Mesodermal cell (in vitro differentiated cells): ENCODE data around the gene RBM23.
A peak's percentile ranks its signal among the peaks of the same experiment; 100 is the strongest.

Experiments
- H3K27ac ChIP-seq: 2 replicates; pipeline ENCODE4 v1.7.0; 2013; ENCODE audit warnings: mild to moderate bottlenecking, low read depth, low read length, moderate library complexity; ENCODE audit not compliant: severe bottlenecking
- H3K36me3 ChIP-seq: 2 replicates; pipeline ENCODE4 v1.7.1; 2013; ENCODE audit warnings: mild to moderate bottlenecking, low read length, moderate library complexity; ENCODE audit not compliant: control insufficient read depth, insufficient read depth
- H3K4me1 ChIP-seq: one replicate; pipeline ENCODE4 v1.7.1; 2013; ENCODE audit warnings: mild to moderate bottlenecking, low read length; ENCODE audit not compliant: insufficient read depth, control insufficient read depth, poor library complexity, severe bottlenecking
- H3K4me3 ChIP-seq: 2 replicates; pipeline ENCODE4 v1.7.0; 2013; ENCODE audit warnings: low read length, control low read depth, mild to moderate bottlenecking; ENCODE audit not compliant: insufficient read depth, poor library complexity, severe bottlenecking; ENCODE audit errors: extremely low read depth
- H3K9me3 ChIP-seq: 2 replicates; pipeline ENCODE4 v1.7.1; 2013; ENCODE audit warnings: mild to moderate bottlenecking, low read length, moderate library complexity; ENCODE audit not compliant: control insufficient read depth
- WGBS, 2 experiments: methylation state at CpG; one replicate each; pipeline ENCODE4 v1.1.5; 2013; ENCODE audit warnings: missing lambda C conversion rate in 2 of 2; ENCODE audit not compliant: insufficient coverage in 2 of 2; 5-methylcytosine and 5-hydroxymethylcytosine counted together

RBM23 gene

DNA sequence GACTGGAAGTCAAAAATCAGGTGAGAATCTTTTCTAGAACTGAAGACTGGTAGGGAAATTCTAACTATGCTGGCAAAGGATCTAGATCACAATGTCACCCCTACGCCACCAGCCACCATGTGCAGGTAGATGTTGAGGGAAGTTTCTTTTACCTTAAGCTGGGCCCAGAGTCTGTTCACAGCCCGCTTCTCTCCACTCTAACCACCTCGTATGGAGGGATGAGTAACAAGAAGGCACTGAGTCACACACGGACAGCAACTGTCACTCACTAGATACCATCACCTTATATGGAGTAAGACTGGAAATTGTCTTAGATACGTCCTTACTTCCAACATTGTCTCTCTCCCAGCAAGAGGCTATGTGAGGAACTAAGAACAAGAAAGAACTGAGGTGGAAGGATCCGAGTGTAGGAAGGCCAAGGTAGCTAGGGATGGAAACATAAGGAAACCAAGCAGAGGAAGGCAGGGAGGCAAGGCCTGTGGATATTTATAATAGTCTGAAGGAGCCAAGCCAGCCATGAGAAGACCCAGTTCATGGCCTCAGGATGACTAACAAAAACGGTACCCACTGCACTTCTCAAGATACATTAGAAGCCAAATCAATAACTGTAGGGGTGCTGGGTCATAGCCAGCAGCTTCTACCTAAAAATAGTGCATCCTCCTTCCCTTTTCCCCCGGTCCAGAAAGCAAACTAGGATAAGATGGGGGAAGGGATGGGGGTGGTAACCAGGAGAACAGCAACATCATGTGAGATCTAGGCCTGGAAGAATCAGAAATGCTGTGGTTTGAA is 20.5 kb downstream of the RBM23 start:
- Histone ChIP-seq H3K27ac (peak overlapping the region; percentile 1), H3K4me3 (no peak overlapping the region)

GRCh38 chr14:22897357-22897756 is 21.6 kb downstream of the RBM23 start:
- H3K4me1 ChIP-seq = peaks cover 16% of the 10 kb centered on the region
- H3K27ac ChIP-seq = no peak overlapping the region
- no peak overlapping the region for H3K4me3 ChIP-seq
- no peaks in the 10 kb centered on the region for H3K9me3 ChIP-seq
- H3K36me3 ChIP-seq = peaks cover 25% of the 10 kb centered on the region
- WGBS, 2 experiments = 100% methylated on average over 1 of the region's 1 CpG

More for the DNA sequence above, 20.5 kb downstream of the RBM23 start:
- Histone ChIP-seq H3K36me3 (peaks cover 36% of the 10 kb centered on the region), H3K9me3 (no peaks in the 10 kb centered on the region), H3K4me1 (peaks cover 16% of the 10 kb centered on the region)
- 80% methylated on average over 1 to 2 of the region's 8 CpGs for WGBS, 2 experiments

DNA sequence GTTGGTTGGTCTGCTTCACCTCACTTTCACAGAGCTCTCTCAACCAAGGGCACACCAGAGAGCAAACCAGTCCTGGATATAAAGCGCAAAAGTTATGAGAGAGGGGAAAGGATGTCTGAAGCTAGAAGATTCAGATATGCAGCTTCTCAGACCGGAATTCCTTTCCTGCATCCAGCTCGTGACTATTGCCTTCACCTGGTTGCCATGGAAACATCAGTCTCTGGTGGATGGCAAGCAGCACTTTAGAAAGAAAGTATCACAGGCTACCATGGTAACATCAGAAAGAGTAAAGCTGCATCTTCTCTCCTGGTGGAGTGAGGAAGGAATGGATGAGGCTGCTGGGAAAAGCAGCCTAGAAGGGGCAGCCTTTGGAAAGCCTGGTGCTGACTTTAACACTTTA is 22.2 kb downstream of the RBM23 start:
- 83 to 93% methylated on average over 2 to 3 of the region's 3 CpGs for WGBS, 2 experiments
- H3K4me3 ChIP-seq = no peak overlapping the region
- no peaks in the 10 kb centered on the region for H3K9me3 ChIP-seq
- peaks cover 19% of the 10 kb centered on the region for H3K36me3 ChIP-seq
- peaks cover 16% of the 10 kb centered on the region for H3K4me1 ChIP-seq
- no peak overlapping the region for H3K27ac ChIP-seq

DNA sequence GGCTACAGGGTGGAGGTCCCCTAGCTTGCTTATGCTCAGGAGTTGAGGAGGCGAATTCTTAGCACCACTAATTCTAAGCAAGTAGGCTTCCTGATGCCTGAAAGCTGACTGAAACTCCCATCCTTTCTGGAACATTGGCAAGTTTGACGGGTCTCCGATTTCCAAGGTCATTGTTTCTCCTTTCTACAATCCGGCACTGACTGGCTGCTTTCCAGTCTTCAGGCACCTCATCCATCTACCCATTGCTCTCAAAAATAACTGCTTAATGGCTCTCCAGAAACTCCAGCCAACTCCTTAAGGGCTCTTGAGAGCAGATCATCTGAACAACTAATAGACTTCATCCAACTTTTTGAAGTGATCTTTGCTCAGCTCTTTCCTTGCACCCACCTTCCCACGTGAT is 22.6 kb downstream of the RBM23 start:
- Histone ChIP-seq H3K27ac (no peak overlapping the region), H3K4me1 (peaks cover 16% of the 10 kb centered on the region), H3K4me3 (no peak overlapping the region), H3K36me3 (peaks cover 15% of the 10 kb centered on the region), H3K9me3 (no peaks in the 10 kb centered on the region)
- 96 to 97% methylated on average over 5 of the region's 5 CpGs for WGBS, 2 experiments

DNA sequence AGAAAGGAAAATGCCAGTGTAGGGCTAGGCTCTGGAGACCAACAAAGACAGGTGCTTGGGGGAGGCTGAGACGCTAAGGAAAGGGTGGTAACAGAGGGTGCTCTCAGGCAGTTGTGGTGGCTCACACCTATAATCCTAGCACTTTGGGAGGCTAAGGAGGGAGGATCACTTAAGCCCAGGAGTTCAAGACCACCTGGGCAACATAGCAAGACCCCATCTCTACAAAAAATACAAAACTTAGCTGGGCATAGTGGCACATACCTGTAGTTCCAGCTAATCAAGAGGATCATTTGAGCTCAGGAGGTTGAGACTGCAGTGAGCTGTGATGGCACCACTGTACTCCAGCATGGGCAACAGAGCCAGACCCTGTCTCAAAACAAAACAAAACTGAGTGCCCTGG is 23.5 kb downstream of the RBM23 start:
- no peak overlapping the region for H3K27ac ChIP-seq
- H3K4me3 ChIP-seq = no peak overlapping the region
- H3K36me3 ChIP-seq = peaks cover 5% of the 10 kb centered on the region
- peaks cover 16% of the 10 kb centered on the region for H3K4me1 ChIP-seq
- WGBS, 2 experiments = 100% methylated on average over 1 of the region's 1 CpG
- no peaks in the 10 kb centered on the region for H3K9me3 ChIP-seq

DNA sequence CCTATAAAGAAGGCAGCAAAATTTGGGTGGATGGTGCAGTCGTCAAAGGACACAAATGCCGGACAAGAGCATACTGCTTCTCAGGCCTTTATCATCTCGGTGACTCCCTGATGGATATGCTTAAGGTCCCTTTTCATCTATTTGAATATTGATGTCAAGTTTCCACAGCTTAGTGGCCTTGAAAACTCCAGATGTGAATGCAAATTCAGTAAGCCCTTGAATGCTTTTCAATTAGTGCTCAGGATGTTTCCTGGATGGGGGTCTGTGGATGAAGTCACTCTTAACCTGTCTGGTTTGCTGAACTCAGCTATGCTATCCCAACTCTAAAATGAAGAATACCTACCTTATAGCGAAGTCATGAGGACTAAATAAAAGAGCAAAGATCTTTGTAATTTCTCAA is 25.2 kb downstream of the RBM23 start:
- 82 to 90% methylated on average over 2 to 3 of the region's 4 CpGs for WGBS, 2 experiments
- H3K9me3 ChIP-seq = no peaks in the 10 kb centered on the region

DNA sequence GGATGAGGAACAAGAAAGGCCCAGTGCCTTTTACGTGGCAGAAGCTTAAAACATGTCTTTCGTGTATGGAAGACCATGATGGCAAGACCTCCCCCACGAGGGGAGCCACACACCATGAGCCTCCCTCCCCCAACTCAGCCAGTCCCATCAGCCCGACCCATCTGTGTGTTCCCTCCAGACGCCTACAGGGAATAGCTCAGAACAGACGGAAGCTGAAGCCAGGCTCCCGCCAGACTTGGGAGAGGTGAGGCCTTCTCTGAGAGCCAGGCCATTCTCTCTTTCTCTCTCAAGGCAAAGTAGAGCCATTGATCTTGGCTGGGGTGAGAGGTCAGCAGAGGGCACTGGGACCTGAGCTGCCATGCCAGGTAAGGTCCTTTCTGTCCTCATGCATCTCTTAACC is 26.5 kb downstream of the RBM23 start:
- no peak overlapping the region for H3K4me3 ChIP-seq

More for the DNA sequence above, 25.2 kb downstream of the RBM23 start:
- H3K36me3 ChIP-seq = no peaks in the 10 kb centered on the region
- peaks cover 11% of the 10 kb centered on the region for H3K4me1 ChIP-seq
- H3K27ac ChIP-seq = no peak overlapping the region
- no peak overlapping the region for H3K4me3 ChIP-seq

DNA sequence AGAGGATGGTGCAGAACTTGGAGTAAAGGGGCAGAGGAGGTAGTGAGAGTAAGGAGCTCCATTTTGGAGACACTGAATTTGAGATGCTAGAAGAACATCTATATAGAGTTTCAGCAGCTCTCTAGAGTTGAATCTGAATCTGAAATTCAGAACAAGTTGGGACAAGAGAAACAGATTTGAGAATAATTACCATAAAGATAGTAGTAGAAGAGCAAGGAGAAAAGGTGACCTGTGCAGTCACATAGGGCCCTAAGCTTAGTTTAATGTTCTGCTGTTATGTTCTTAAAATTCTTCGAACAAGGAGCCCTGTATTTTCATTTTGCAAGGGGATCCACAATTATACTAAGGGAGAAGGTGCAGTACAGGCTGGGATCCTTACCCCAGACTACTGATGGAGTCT is 28.5 kb downstream of the RBM23 start:
- Histone ChIP-seq H3K27ac (no peak overlapping the region), H3K36me3 (no peaks in the 10 kb centered on the region), H3K9me3 (no peaks in the 10 kb centered on the region), H3K4me3 (no peak overlapping the region), H3K4me1 (peaks cover 2% of the 10 kb centered on the region)
- 83 to 100% methylated on average over 1 of the region's 1 CpG for WGBS, 2 experiments

More for the DNA sequence above, 26.5 kb downstream of the RBM23 start:
- Histone ChIP-seq H3K36me3 (no peaks in the 10 kb centered on the region), H3K4me1 (peaks cover 5% of the 10 kb centered on the region), H3K27ac (no peak overlapping the region), H3K9me3 (no peaks in the 10 kb centered on the region)
- 92 to 97% methylated on average over 5 to 6 of the region's 7 CpGs for WGBS, 2 experiments

DNA sequence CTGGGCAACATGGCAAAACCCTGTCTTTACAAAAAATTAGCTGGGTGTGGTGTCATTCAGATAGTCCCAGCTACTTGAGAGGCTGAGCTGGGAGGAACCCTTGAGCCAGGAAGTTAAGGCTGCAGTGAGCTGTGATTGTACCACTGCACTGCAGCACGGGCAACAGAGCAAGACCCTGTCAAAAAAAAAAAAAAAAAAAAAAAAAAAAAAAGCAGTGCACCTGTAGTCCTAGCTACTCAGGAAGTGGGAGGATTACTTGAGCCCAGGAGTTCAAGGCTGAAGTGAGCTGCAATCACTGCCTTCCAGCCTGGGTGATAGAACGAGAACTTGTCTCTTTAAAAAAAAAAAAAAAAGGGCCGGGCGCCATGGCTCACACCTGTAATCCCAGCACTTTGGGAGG is 30.3 kb downstream of the RBM23 start:
- no peak overlapping the region for H3K4me3 ChIP-seq
- H3K27ac ChIP-seq = no peak overlapping the region
- no peaks in the 10 kb centered on the region for H3K9me3 ChIP-seq
- H3K36me3 ChIP-seq = no peaks in the 10 kb centered on the region
- peaks cover 2% of the 10 kb centered on the region for H3K4me1 ChIP-seq
- 100% methylated on average over 1 of the region's 4 CpGs; no CpG with 5 or more reads in 1 of the 2 experiments for WGBS, 2 experiments

GRCh38 chr14:22887990-22888378 is 31.0 kb downstream of the RBM23 start:
- peak overlapping the region; percentile 57 for H3K4me3 ChIP-seq
- no peaks in the 10 kb centered on the region for H3K9me3 ChIP-seq
- 89 to 91% methylated on average over 5 of the region's 5 CpGs for WGBS, 2 experiments
- H3K27ac ChIP-seq = no peak overlapping the region
- H3K36me3 ChIP-seq = no peaks in the 10 kb centered on the region
- H3K4me1 ChIP-seq = peaks cover 2% of the 10 kb centered on the region

- peak overlapping the region; percentile 78 for H3K27ac ChIP-seq
- WGBS, 2 experiments = 24 to 40% methylated on average over 8 to 9 of the region's 11 CpGs
- peaks cover 7% of the 10 kb centered on the region for H3K4me1 ChIP-seq
- no peaks in the 10 kb centered on the region for H3K9me3 ChIP-seq
- H3K36me3 ChIP-seq = no peaks in the 10 kb centered on the region
- peak overlapping the region; percentile 57 for H3K4me3 ChIP-seq
These were observed 31.5 kb downstream of the RBM23 start for GRCh38 chr14:22887260-22887989.
